KMS-11 (cell line): ENCODE results near the gene SLC22A14.

Experiments used
- H2AFZ ChIP-seq: fragments of 200-600 bp; sonication (generic); 2 replicates; pipeline ENCODE4 v1.6.1; 2016; ENCODE audit warnings: antibody characterized with exemption, mixed run types, low read depth
- H3K27ac ChIP-seq: fragments of 200-600 bp; sonication (generic); 2 replicates; pipeline ENCODE4 v1.6.1; 2016; ENCODE audit warnings: mild to moderate bottlenecking, mixed run types
- H3K27me3 ChIP-seq: fragments of 200-600 bp; sonication (generic); 2 replicates; pipeline ENCODE4 v1.6.1; 2017; ENCODE audit warnings: mild to moderate bottlenecking, low read depth, mixed run types, moderate library complexity; ENCODE audit not compliant: insufficient read depth
- H3K36me3 ChIP-seq: fragments of 200-600 bp; sonication (generic); 2 replicates; pipeline ENCODE4 v1.6.1; 2017; ENCODE audit warnings: mild to moderate bottlenecking, mixed run types; ENCODE audit not compliant: insufficient read depth
- H3K4me1 ChIP-seq: fragments of 200-600 bp; sonication (generic); 2 replicates; pipeline ENCODE4 v1.6.1; 2016; ENCODE audit warnings: mild to moderate bottlenecking, low read depth, mixed run types; ENCODE audit not compliant: poor library complexity, severe bottlenecking
- H3K4me2 ChIP-seq: fragments of 200-600 bp; sonication (generic); 2 replicates; pipeline ENCODE4 v1.7.0; 2016; ENCODE audit warnings: mild to moderate bottlenecking, mixed run types
- H3K4me3 ChIP-seq: fragments of 200-600 bp; sonication (generic); IDR thresholded peaks from 2 replicates; pipeline ENCODE4 v1.6.1; 2017; ENCODE audit warnings: low read depth, low read length, mixed read lengths; ENCODE audit not compliant: insufficient read depth
- H3K79me2 ChIP-seq: fragments of 200-600 bp; sonication (generic); 2 replicates; pipeline ENCODE4 v1.6.1; 2016; ENCODE audit warnings: low read depth, mixed run types; ENCODE audit not compliant: insufficient read depth
- H3K9ac ChIP-seq: fragments of 200-600 bp; sonication (generic); 2 replicates; pipeline ENCODE4 v1.6.1; 2016; ENCODE audit warnings: mild to moderate bottlenecking, mixed run types
- H4K20me1 ChIP-seq: fragments of 200-600 bp; sonication (generic); 2 replicates; pipeline ENCODE4 v1.6.1; 2016; ENCODE audit warnings: mild to moderate bottlenecking, mixed run types; ENCODE audit not compliant: insufficient read depth
- TF ChIP-seq, protein P1 (sequence below): fragments of 200-600 bp; sonication (generic); conservative IDR thresholded peaks from 2 replicates; pipeline ENCODE4 v1.6.1; 2017; ENCODE audit warnings: low read depth, mild to moderate bottlenecking, antibody characterized with exemption, low read length, moderate library complexity, mixed read lengths

The SLC22A14 gene

DNA sequence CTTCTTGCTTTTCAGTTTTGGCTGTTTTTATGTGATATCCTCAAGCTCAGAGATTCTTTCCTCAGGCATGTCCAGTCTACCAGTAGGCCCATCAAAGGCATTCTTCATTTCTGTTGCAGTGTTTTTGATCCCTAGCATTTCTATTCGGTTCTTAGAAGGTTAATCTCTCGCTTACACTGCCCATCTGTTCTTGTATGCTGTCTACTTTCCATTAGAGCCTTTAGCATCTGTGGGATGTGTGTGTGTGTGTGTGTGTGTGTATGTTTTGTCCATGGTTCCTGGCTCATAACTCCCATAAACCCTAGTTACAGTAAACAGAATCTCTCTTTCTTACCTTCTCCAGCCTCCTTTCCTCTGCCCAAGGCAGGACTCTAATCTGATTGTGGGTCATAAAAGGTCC is 21.6 kb upstream of the SLC22A14 start:
- Histone ChIP-seq H3K36me3 (no peaks in the 10 kb centered on the region), H3K4me2 (no peak overlapping the region), H2AFZ (no peak overlapping the region), H3K27ac (no peak overlapping the region), H3K9ac (no peak overlapping the region), H3K4me1 (no peaks in the 10 kb centered on the region), H4K20me1 (no peaks in the 10 kb centered on the region), H3K4me3 (no peak overlapping the region), H3K27me3 (no peaks in the 10 kb centered on the region), H3K79me2 (no peaks in the 10 kb centered on the region)
- TF ChIP-seq, protein P1, sequence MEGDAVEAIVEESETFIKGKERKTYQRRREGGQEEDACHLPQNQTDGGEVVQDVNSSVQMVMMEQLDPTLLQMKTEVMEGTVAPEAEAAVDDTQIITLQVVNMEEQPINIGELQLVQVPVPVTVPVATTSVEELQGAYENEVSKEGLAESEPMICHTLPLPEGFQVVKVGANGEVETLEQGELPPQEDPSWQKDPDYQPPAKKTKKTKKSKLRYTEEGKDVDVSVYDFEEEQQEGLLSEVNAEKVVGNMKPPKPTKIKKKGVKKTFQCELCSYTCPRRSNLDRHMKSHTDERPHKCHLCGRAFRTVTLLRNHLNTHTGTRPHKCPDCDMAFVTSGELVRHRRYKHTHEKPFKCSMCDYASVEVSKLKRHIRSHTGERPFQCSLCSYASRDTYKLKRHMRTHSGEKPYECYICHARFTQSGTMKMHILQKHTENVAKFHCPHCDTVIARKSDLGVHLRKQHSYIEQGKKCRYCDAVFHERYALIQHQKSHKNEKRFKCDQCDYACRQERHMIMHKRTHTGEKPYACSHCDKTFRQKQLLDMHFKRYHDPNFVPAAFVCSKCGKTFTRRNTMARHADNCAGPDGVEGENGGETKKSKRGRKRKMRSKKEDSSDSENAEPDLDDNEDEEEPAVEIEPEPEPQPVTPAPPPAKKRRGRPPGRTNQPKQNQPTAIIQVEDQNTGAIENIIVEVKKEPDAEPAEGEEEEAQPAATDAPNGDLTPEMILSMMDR: no peak

DNA sequence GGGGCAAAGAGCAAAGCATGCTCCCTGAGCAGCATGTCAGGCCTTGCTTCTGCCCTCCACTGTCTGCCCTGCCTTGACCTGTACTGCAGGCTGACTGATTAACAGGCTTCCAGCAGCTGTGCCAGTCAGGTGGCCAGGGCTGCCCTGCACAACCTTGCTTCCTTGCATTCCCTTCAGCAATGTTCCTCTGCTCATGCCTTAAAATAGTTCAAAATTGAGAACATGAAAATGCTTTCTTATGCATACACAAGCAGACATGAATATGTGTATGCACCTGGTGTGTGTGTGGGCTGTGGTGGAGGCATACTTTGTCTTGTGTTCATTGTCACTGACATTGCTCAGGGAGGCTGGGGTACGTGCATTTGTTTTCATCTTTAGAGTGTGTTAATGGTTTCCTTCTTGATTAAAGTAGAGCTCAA is 17.7 kb upstream of the SLC22A14 start:
- Histone ChIP-seq H3K4me3 (no peak overlapping the region), H3K4me1 (no peaks in the 10 kb centered on the region), H3K4me2 (no peak overlapping the region), H2AFZ (no peak overlapping the region), H4K20me1 (no peaks in the 10 kb centered on the region), H3K27ac (no peak overlapping the region), H3K36me3 (no peaks in the 10 kb centered on the region), H3K9ac (no peak overlapping the region), H3K79me2 (no peaks in the 10 kb centered on the region), H3K27me3 (no peaks in the 10 kb centered on the region)
- TF ChIP-seq, protein P1: no peak

- no peak overlapping the region for H3K27ac ChIP-seq
- H3K79me2 ChIP-seq: no peaks in the 10 kb centered on the region
- H4K20me1 ChIP-seq: no peaks in the 10 kb centered on the region
- no peak overlapping the region for H2AFZ ChIP-seq
- no peaks in the 10 kb centered on the region for H3K36me3 ChIP-seq
- no peak overlapping the region for H3K9ac ChIP-seq
- no peaks in the 10 kb centered on the region for H3K27me3 ChIP-seq
- H3K4me1 ChIP-seq: no peaks in the 10 kb centered on the region
- TF ChIP-seq, protein P1: no peak
- H3K4me2 ChIP-seq: no peak overlapping the region
- H3K4me3 ChIP-seq: no peak overlapping the region
Observed at GRCh38 chr3:38264779-38265178, 17.3 kb upstream of the SLC22A14 start.

- Histone ChIP-seq H3K27ac (no peak within 1 kb of the TSS), H4K20me1 (no peaks in the 10 kb centered on the region), H3K4me2 (no peak within 1 kb of the TSS), H3K4me1 (no peaks in the 10 kb centered on the region), H3K4me3 (no peak within 1 kb of the TSS), H3K79me2 (no peaks in the 10 kb centered on the region), H3K36me3 (no peaks in the 10 kb centered on the region), H2AFZ (no peak within 1 kb of the TSS), H3K27me3 (no peaks in the 10 kb centered on the region), H3K9ac (no peak within 1 kb of the TSS)
- TF ChIP-seq, protein P1: no peak
Observed at GRCh38 chr3:38265604-38266307, 16.3 kb upstream of the SLC22A14 start, which contains the start of gene SLC22A13. Gene SLC22A13 (plus strand): TSS chr3:38265812. CDS start chr3:38265861, 49 bp downstream.
